Stimulated activated CD4-positive, alpha-beta T cell treated with anti-CD3 and anti-CD28 coated beads, Interleukin-2, amount 100 ng/mL, for 24 hours (primary cell): ENCODE measurements around the gene TRERF1.
A peak's percentile ranks its signal among the peaks of the same experiment; 100 is the strongest.

Source experiments
- DNase-seq, 2 donors: peaks; one replicate each; pipeline ENCODE4 v3.0.0-alpha.2; 2020

Gene TRERF1

GRCh38 chr6:42390228-42390934 is 61.3 kb downstream of the TRERF1 start:
- DNase-seq = peak; percentile 68 to 76

GRCh38 chr6:42389736-42390135 is 62.0 kb downstream of the TRERF1 start:
- DNase-seq = no peak

GRCh38 chr6:42388046-42388445 is 63.7 kb downstream of the TRERF1 start:
- no peak for DNase-seq

DNA sequence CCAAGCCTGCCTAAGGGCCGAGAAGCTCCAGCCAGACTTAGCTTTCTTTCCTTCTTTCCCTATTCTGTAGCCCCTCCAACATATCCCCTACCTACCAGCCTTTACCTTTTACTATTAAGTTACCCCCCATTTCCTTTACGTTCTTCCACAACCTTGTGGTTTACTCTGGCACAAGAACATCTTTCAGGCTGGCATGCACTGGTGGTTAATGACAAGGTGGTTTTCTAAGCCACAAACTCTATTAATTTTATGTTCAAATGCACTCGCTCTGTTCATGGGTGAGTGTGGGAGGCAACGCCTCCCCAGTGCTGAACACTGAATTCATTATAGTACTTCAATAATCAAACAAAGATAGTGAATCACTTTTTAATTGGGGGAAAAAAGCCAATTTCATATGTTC is 64.4 kb downstream of the TRERF1 start:
- DNase-seq = peak; percentile 22 to 57

- no peak for DNase-seq
These were observed 66.4 kb downstream of the TRERF1 start for GRCh38 chr6:42385339-42385738.

GRCh38 chr6:42383421-42384205 is 68.1 kb downstream of the TRERF1 start:
- DNase-seq = peak in 1 of 2 donors; percentile 14

GRCh38 chr6:42381850-42382249 is 69.9 kb downstream of the TRERF1 start:
- no peak for DNase-seq

- no peak for DNase-seq
These were observed 71.3 kb downstream of the TRERF1 start for GRCh38 chr6:42380228-42380979.

GRCh38 chr6:42378536-42378935 is 73.2 kb downstream of the TRERF1 start:
- no peak for DNase-seq

GRCh38 chr6:42378125-42378524 is 73.6 kb downstream of the TRERF1 start:
- DNase-seq = peak in 1 of 2 donors; percentile 15

DNA sequence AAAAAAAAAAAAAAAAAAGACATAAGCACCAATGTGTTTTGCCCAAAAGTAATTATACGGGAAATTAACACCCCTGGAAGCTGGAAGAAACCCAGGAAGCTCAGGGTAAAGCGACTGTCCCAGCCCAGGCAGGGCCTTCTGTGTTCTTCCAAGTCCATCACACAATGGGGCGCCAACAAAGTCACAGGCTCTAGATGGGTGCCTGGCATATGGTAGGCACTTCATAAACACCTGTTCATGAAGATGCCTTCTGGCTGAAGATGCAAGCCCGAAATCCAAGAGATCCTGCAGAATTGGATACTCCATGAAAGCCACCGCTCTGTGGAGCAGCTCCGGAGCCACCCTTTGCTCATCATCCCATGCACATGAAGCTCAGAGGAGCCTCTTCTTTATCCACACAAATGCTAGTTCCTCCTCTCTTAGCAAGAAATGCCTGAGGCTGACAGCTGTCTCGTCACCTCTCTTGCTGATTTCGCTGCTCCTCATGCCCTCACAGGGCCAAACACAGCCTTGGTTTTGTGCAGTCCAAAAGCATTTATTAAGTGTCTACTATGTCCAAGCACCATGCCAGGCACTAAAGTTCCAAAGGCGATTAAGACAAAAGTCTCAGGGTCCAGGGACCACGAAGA is 76.6 kb downstream of the TRERF1 start:
- DNase-seq = no peak

DNA sequence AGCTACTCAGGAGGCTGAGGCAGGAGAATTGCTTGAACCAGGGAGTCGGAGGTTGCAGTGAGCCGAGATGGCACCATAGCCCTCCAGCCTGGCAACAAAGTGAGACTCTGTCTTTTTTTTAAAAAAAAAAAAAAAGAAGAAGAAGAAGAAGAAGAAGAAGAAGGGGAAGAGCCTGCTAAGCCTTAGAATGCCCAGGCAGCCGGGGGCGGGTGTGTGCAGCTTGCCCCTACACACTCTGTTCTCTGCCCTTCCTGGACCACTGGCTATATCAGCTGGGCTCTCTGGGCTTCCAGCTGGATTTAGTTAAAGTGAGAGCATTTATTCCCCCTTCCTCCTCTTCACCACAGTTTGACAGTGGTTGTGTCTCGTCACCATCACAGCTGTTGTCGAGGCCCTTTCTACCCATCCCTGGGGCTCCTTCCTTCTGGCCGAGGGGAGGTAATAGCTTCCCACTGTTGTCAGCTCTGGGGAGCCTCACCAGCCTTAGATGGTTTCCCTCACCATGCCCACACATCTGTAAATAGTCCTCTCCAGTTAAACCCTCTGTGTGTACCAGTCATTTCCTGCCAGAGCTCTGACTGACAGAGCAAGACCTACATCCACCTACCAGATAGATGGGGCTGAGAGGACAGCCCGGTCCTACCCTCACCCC is 77.6 kb downstream of the TRERF1 start:
- DNase-seq = no peak

DNA sequence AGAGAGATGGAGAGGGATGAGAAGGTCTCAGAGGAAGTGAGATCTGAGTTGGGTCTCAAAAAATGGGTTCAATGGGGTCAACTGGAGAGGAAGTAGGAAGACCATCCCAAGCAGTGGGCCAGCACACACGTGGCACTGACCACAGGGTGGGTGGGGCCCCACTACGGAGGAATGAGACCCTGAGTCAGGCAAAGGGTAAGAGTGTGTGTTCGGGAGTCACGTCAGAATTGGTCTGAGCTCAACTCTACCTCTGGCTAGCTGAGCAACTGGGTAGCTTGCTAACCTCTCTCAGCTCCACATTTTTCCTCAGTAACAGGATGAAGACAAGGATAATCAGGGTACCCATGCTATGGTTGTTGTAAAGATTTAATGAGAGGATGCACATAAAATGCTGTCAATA is 79.0 kb downstream of the TRERF1 start:
- DNase-seq = no peak

GRCh38 chr6:42370323-42370985 is 81.3 kb downstream of the TRERF1 start:
- no peak for DNase-seq

DNA sequence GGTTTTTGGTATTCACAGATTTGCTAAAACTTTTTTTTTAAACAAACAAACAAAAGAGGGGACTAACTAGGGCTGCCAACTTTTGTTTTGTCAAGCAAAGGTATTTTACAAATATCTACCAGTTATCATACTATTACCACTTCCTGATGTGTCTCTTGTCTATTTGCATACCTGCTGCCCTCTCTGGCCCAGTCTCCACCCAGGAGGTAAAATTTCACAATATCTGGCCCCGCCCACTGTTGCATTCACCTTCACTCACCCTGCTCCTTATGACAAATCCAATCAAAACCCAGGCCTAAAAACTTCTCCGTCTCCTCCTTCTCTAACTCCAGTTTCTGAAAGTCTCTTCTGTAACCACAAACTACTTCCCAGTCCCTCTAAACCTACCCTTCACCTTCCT is 82.2 kb downstream of the TRERF1 start:
- DNase-seq = peak in 1 of 2 donors; percentile 37

GRCh38 chr6:42368181-42368580 is 83.5 kb downstream of the TRERF1 start:
- peak; percentile 69 to 71 for DNase-seq

DNA sequence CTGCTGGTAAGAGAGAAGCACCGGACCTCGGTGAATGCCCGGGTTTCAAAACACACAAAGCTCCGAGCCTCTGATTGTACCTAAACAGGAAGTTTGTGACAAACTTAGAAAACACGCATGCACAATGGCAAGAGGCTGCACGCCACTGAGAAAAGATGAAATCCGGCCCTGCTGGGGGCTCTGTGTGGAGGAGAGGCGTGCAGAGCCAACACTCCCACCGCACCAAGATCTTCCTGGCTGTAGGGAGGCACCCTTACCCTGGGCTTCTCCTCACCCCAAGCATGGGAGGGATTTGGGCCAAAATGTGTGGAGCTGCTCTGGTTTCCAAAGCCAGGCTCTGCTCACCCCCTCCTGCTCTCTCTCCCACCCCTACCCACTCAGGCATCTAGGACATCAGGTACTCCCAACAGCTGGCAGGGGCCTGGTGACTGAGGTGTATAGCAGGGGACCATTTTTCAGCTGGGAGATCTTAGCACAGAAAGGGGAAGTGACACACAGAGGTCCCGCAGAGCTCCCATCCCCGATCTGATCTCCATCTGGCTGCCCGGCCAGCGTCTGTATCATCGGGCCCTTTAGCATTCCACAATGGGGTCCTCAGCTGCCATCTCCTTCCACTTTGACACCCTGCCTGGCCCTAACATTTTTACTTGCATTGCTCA is 84.2 kb downstream of the TRERF1 start:
- peak in 1 of 2 donors; percentile 19 for DNase-seq

- no peak for DNase-seq
These were observed 84.8 kb downstream of the TRERF1 start for GRCh38 chr6:42366999-42367352.

GRCh38 chr6:42366011-42366705 is 85.6 kb downstream of the TRERF1 start:
- DNase-seq = no peak

- DNase-seq = no peak
These were observed 86.7 kb downstream of the TRERF1 start for GRCh38 chr6:42365021-42365420.
